GM10266 (cell line): ENCODE results near the gene SLC25A44.
A peak's percentile ranks its signal among the peaks of the same experiment; 100 is the strongest.

Source experiments
- DNase-seq: peaks from one replicate; pipeline ENCODE4 v3.0.0; 2012; ENCODE audit errors: extremely low spot score
- TF ChIP-seq, protein P1 (sequence below): IDR thresholded peaks from 2 replicates; pipeline ENCODE4 v1.5.1; 2012; ENCODE audit warnings: mild to moderate bottlenecking, low read depth; ENCODE audit not compliant: control insufficient read depth, insufficient read depth; ENCODE audit errors: missing control alignments

The SLC25A44 gene, protein sequence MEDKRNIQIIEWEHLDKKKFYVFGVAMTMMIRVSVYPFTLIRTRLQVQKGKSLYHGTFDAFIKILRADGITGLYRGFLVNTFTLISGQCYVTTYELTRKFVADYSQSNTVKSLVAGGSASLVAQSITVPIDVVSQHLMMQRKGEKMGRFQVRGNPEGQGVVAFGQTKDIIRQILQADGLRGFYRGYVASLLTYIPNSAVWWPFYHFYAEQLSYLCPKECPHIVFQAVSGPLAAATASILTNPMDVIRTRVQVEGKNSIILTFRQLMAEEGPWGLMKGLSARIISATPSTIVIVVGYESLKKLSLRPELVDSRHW

DNA sequence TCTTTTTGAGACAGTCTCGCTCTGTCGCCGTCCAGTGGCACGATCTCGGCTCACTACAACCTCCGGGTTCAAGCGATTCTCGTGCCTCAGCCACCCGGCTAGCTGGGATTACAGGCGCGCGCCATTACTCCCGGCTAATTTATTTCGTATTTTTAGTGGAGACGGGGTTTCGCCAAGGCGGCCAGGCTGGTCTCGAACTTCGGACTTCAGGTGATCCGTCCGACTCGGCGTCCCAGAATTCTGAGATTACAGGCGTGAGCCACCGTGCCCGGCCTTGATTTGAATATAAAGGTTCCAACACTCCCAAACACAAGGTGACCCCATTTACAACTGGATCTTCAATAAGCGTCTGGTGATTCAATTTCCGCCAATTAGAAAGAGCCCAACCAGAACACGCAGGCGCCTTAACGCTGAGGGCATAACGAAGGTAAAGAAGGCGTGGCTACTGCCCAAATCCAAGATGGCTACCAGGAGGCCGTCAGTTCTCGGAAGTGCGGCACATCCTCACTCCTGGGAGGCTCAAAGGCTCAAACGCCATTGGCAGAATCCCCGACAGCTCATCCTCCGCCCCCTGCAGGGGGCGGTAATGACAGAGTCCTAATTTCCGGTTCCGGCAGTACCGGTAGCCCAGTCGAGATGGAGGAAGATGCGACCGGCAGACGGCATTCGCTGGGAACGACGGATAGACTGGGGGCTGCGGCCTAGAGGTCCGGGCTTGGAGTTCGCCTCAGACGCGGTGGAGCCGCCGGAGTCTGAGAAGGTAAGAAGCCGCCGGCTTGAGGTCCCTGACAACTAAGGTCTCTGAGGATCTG, at the start of gene SLC25A44:
Gene SLC25A44, plus strand, starts transcription at position 617 of the 812 bp plus-strand sequence. CDS start 5,744 bp downstream, outside the sequence.
- DNase-seq, result peak; percentile 91
- TF ChIP-seq, protein P1, sequence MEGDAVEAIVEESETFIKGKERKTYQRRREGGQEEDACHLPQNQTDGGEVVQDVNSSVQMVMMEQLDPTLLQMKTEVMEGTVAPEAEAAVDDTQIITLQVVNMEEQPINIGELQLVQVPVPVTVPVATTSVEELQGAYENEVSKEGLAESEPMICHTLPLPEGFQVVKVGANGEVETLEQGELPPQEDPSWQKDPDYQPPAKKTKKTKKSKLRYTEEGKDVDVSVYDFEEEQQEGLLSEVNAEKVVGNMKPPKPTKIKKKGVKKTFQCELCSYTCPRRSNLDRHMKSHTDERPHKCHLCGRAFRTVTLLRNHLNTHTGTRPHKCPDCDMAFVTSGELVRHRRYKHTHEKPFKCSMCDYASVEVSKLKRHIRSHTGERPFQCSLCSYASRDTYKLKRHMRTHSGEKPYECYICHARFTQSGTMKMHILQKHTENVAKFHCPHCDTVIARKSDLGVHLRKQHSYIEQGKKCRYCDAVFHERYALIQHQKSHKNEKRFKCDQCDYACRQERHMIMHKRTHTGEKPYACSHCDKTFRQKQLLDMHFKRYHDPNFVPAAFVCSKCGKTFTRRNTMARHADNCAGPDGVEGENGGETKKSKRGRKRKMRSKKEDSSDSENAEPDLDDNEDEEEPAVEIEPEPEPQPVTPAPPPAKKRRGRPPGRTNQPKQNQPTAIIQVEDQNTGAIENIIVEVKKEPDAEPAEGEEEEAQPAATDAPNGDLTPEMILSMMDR, result peak; percentile 46

DNA sequence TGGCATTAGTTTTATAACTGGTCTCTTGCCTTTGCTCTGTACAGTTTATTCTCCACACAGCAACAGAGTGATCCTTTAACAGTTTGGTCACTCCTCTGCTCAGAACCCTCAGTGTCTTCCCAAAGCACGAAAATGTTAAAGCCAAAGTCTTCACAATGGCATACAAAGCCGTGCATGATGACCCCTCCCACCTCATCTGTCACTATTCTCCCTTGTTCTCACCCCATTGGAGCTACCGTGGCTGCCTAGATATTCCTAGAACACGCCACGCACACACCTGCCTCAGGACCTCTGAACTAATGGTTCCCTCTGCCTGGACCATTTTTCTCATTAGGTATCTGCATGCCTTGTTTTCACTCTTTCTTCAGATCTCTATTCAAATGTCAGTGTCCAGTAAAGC, 49.2 kb upstream of the SLC25A44 start:
- TF ChIP-seq, protein P1, result no peak
- no peak for DNase-seq

DNA sequence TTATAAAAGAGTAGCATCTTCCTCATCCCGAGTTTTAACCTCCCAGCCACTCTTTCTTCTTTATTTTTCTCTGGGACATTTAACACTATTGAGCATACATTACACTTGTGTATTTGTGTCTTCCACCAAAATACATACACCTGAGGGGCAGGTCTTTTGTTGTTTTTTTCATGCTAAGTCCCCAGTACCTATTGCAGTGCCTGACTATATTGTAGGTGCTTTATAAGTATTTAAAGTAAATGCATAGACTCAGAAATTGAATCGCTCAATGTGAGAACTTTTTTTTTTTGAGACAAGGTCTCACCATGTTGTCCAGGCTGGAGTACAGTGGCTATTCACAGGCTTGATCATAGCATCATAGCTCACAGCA, 48.3 kb upstream of the SLC25A44 start:
- TF ChIP-seq, protein P1, result no peak
- DNase-seq, result no peak

DNA sequence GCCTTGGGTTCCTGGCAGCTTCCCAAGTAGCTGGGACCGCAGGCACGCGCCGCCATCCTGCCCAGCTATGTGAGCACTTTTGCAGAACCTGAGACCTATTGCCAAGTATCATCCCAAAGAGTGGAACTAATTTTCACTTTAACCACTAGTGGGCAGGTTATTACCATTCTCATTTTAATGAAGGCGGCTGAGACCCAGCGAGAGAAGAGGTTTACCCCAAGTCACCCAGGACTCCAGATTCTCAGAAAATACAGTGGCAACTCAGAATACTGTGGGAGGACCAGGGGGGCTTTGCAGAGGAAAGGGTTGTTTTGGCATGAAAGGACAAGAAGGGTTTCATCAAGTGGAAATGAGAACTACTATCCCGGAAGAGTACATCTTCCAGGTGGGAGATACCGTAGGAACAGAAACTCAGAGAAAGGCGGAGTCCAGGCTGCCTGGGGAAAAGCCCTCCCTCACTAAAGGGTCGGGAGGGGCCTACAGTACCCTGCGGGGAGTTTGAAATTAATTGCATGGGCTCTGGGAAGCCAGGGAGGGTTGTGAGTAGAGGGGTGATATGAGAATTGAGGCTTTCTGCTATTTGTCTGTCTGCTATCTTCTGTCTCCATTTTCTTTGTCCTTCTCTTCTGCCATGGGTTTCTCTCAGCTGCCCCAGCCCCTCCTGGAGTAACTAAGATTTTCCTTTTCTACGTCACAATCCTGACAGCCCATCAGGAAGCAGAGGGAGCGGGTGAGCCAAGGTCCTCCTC, 47.7 kb upstream of the SLC25A44 start:
- TF ChIP-seq, protein P1, result peak; percentile 74
- DNase-seq, result peak; percentile 81

DNA sequence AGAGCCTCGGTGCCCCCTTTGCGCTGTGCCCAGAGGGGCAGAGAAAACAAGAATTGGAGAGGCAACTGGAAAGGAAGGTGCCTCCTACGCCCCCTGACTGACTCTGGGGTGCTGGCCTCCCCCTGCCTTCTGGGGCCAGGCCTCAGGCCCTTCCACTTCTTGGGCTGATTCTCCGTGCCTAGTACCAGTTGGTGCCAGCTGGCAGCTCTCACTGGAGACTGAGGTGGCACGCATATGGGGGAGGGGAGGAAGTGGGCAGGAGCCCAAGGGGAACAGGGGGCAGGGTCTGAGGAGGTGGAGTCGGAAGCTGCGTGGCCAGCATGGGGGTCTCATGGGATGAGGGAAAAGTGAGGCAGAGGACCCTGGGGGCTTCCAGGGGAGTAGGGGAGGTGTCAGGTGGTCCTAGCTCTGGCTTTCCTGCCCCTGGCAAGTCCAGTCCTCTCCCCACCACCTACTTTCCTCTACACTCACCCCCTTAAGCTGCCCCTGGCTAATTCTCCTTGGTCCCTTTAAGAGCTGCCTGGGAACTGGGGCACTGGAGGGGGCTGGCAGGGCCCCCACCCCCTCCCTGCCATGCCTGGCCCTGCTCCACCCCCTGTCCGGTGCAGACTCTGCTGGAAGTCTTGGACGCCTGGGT, 47.0 kb upstream of the SLC25A44 start:
- TF ChIP-seq, protein P1, result no peak
- no peak for DNase-seq

DNA sequence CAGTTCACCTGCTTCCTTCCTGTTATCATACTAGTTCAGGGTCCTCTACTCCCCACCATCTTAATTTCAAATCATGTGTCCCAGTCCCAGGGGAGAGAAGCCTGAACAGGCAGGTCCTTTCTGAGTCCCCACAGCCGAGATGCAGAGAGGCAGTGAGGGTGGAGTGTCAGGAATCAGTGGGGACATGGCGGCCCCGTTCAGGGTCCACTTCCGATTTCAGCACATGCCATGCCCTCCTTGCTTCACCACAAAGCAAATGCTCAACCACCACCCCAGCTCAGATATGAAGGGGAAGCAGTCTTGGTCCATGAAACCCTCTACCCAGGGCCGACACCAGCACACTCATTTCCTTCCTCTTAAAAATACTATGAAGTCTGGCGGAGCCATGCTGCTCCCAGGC, 45.7 kb upstream of the SLC25A44 start:
- TF ChIP-seq, protein P1, result no peak
- DNase-seq, result no peak
